ENCODE measurements around the gene ABHD12B. TPM values are rescaled to one million over a fixed set of nuclear protein-coding genes. Genes with fewer than 3 reads are reported as not detected.
"Not testable (repeated sequence)": the region's sequence is repeated elsewhere in the genome, so short reads cannot be mapped to it uniquely, and the experiment has no call there.

The ABHD12B gene
- total and polyA plus RNA-seq, 2 donors (not counting 3 experiments of a cell fraction or from before 2014, with no cell fraction given) = not detected

DNA sequence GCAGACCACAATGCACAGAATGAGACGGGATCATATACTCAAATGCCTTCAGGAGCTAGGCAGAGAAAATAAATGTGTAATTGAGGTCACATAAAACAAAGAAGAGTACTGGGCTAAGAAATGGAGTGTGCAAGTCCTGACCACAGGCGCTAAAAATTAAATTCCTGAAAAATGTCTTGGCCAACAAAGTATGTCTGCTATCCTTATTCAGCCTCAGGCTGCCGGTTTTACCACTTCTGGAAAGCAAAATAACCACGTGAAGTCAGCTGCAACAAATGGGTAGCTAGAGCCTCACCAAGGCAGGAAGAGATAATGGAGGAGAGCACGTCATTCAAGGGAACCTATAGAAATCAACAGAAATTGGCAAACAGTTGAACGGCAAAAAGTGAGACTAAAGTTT is 69.3 kb downstream of the ABHD12B start:
- Histone ChIP-seq H3K27me3 (ENCODE audit: control insufficient read depth in 2 of 2, insufficient read depth in 2 of 2, low read length in 2 of 2) (no peaks in the 10 kb centered on the region), H3K9ac (replicated peaks; ENCODE audit: extremely low read depth, insufficient read depth, low read length) (no peak overlapping the region), H3K9me3 (replicated peaks; ENCODE audit: control insufficient read depth, insufficient read depth, low read length) (no peaks in the 10 kb centered on the region), H4K20me1 (replicated peaks; ENCODE audit: control insufficient read depth, extremely low read depth, insufficient read depth, low read length) (no peaks in the 10 kb centered on the region), H2AFZ (ENCODE audit: low read depth, low read length) (no peak overlapping the region), H3K9me1 (replicated peaks; ENCODE audit: control insufficient read depth, extremely low read depth, insufficient read depth, low read length) (no peaks in the 10 kb centered on the region), H3K4me3 (replicated peaks in 1 of 3; ENCODE audit: insufficient read depth in 1 of 3, low read depth in 1 of 3, low read length in 3 of 3) (no peak overlapping the region), H3K36me3 (ENCODE audit: control insufficient read depth in 2 of 2, extremely low read depth in 1 of 2, insufficient read depth in 2 of 2, low read length in 2 of 2) (no peaks in the 10 kb centered on the region), H3K27ac (ENCODE audit: insufficient read depth, low read depth, low read length) (no peak overlapping the region), H3K4me1 (ENCODE audit: control insufficient read depth, extremely low read depth, insufficient read depth, low read length) (peaks cover 13% of the 10 kb centered on the region), H3K79me2 (ENCODE audit: control insufficient read depth, insufficient read depth, low read length) (peaks cover 3% of the 10 kb centered on the region), H3K4me2 (ENCODE audit: insufficient read depth, low read length) (no peak overlapping the region)
- no peak for TF ChIP-seq GATA2 (IDR thresholded peaks at IDR 0.05; ENCODE audit: insufficient read depth, insufficient read length, low read depth, low read length)
- TF ChIP-seq MYC (IDR thresholded peaks at IDR 0.05; ENCODE audit: low read depth, low read length) = no peak
- no peak for TF ChIP-seq EZH2 (IDR thresholded peaks at IDR 0.05; ENCODE audit: borderline replicate concordance, low read depth, low read length, severe bottlenecking)
- TF ChIP-seq, protein P1, sequence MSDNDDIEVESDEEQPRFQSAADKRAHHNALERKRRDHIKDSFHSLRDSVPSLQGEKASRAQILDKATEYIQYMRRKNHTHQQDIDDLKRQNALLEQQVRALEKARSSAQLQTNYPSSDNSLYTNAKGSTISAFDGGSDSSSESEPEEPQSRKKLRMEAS (IDR thresholded peaks at IDR 0.05; ENCODE audit: insufficient read depth, insufficient read length) = no peak
- TF ChIP-seq FOS (IDR thresholded peaks at IDR 0.05; ENCODE audit: borderline replicate concordance, insufficient read depth, low read length) = no peak
- no peak for TF ChIP-seq JUN (IDR thresholded peaks at IDR 0.05; ENCODE audit: borderline replicate concordance, insufficient read depth, insufficient read length, low read depth)
- TF ChIP-seq, protein P2, sequence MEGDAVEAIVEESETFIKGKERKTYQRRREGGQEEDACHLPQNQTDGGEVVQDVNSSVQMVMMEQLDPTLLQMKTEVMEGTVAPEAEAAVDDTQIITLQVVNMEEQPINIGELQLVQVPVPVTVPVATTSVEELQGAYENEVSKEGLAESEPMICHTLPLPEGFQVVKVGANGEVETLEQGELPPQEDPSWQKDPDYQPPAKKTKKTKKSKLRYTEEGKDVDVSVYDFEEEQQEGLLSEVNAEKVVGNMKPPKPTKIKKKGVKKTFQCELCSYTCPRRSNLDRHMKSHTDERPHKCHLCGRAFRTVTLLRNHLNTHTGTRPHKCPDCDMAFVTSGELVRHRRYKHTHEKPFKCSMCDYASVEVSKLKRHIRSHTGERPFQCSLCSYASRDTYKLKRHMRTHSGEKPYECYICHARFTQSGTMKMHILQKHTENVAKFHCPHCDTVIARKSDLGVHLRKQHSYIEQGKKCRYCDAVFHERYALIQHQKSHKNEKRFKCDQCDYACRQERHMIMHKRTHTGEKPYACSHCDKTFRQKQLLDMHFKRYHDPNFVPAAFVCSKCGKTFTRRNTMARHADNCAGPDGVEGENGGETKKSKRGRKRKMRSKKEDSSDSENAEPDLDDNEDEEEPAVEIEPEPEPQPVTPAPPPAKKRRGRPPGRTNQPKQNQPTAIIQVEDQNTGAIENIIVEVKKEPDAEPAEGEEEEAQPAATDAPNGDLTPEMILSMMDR (IDR thresholded peaks at IDR 0.05; ENCODE audit: extremely low read depth in 1 of 2, insufficient read depth in 1 of 2, low read depth in 1 of 2, low read length in 2 of 2) = no peak
- TF ChIP-seq POLR2AphosphoS5 (IDR thresholded peaks at IDR 0.05; ENCODE audit: insufficient read depth, low read depth, low read length) = no peak
- TF ChIP-seq POLR2A (IDR thresholded peaks at IDR 0.05; ENCODE audit: low read depth, low read length) = no peak
- FAIRE-seq (peak; percentile 26), DNase-seq (ENCODE audit: low read depth, low spot score) (no peak)
- ChIA-PET CTCF (no interaction called here), POLR2A (no interaction called here)
- BruUV-seq (replicated peaks) = no TSS peak
- intact Hi-C loops (cut with micrococcal nuclease) = no loop called here
- dilution Hi-C loops (cut with MboI; ENCODE audit: extremely low pct_ligation_motif_present, low sequenced_read_pairs) = no loop called here

DNA sequence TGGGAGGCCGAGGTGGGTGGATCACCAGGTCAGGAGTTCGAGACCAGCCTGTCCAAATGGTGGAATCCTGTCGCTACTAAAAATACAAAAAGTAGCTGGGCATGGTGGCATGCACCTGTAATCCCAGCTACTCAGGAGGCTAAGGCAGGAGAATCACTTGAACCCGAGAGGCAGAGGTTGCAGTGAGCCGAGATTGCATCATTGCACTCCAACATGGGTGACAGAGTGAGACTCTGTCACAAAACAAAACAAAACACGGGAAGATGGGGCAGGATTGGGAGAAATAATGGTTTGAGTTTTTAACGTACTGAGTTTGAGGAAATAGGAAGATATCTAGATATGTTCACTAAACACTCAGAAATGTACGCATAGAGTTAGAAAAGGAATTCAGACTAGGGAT is 69.8 kb downstream of the ABHD12B start:
- H3K27me3 ChIP-seq (ENCODE audit: control insufficient read depth in 2 of 2, insufficient read depth in 2 of 2, low read length in 2 of 2); H3K4me2 ChIP-seq (ENCODE audit: insufficient read depth, low read length); BruUV-seq (replicated peaks); H2AFZ ChIP-seq (ENCODE audit: low read depth, low read length); FAIRE-seq; DNase-seq (ENCODE audit: low read depth, low spot score); H3K9me1 ChIP-seq (replicated peaks; ENCODE audit: control insufficient read depth, extremely low read depth, insufficient read depth, low read length); H3K9me3 ChIP-seq (replicated peaks; ENCODE audit: control insufficient read depth, insufficient read depth, low read length); H3K9ac ChIP-seq (replicated peaks; ENCODE audit: extremely low read depth, insufficient read depth, low read length); CTCF ChIA-PET; intact Hi-C loops (cut with micrococcal nuclease); H3K27ac ChIP-seq (ENCODE audit: insufficient read depth, low read depth, low read length); H3K79me2 ChIP-seq (ENCODE audit: control insufficient read depth, insufficient read depth, low read length); H4K20me1 ChIP-seq (replicated peaks; ENCODE audit: control insufficient read depth, extremely low read depth, insufficient read depth, low read length); POLR2A ChIA-PET; H3K36me3 ChIP-seq (ENCODE audit: control insufficient read depth in 2 of 2, extremely low read depth in 1 of 2, insufficient read depth in 2 of 2, low read length in 2 of 2); H3K4me3 ChIP-seq (replicated peaks in 1 of 3; ENCODE audit: insufficient read depth in 1 of 3, low read depth in 1 of 3, low read length in 3 of 3); dilution Hi-C loops (cut with MboI; ENCODE audit: extremely low pct_ligation_motif_present, low sequenced_read_pairs): not testable (repeated sequence)
- H3K4me1 ChIP-seq (ENCODE audit: control insufficient read depth, extremely low read depth, insufficient read depth, low read length) = peaks cover 13% of the 10 kb centered on the region
